OCI-M2 (cell line): Measurements from ENCODE around the gene USP7.

Source experiments
- DNase-seq: peaks from one replicate; lab custom pipeline; 2025; ENCODE audit not compliant: unreplicated experiment; lab: John Stamatoyannopoulos, UW

The USP7 gene

GRCh38 chr16:8903004-8903403 is 60.7 kb downstream of the USP7 start:
- no peak for DNase-seq

DNA sequence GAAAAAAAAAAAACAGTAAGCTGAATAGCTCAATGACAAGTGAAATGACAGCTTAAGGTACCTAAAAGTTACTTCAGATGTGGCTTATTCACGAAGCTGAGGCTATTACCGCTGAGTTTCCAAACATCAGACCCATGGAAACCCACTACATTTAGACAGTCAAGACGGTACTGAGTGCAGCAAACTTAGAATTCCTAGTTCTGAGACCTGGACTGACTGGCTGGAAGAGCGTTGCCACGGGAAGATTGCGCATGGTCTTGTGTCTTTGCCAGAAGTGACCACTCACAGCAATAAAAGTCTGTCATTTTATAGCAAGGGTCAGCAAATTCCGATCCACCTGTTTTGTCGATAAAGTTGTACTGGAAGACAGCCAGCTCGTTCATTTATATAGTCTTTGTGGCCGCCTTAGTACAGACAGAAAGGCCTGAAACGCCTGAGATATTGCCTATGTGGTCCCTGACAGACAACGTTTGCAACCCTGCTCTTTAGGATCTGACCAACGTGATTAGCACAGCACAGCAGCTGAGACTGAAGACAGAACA is 62.3 kb downstream of the USP7 start:
- DNase-seq: no peak

- no peak for DNase-seq
These were observed 63.4 kb downstream of the USP7 start for GRCh38 chr16:8900343-8900742.

- no peak for DNase-seq
These were observed 63.9 kb downstream of the USP7 start for GRCh38 chr16:8899709-8900317.

- DNase-seq: no peak
These were observed 64.9 kb downstream of the USP7 start for GRCh38 chr16:8898660-8899318.

- DNase-seq: no peak
These were observed 68.9 kb downstream of the USP7 start for GRCh38 chr16:8894736-8895334.

GRCh38 chr16:8893976-8894690 is 69.6 kb downstream of the USP7 start:
- DNase-seq: no peak

DNA sequence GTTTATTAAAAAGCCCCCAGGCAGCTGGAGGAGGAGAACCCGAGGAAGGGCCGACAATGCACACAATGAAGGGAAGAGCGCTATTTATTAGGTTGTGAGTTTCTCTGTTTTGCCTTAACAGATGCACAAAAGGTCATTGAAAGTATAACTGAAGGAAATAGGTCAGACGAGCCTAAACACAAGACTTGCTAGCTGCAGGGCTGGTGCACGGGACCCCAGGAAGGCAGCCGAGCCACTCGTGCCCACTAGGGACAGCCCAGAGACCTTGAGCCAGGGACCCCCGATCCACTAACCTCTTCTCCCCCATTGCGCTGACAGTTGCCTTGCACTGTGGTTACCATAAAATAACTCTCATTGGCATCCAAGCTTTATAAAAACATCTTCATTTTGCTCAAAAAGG is 70.3 kb downstream of the USP7 start:
- DNase-seq: no peak

GRCh38 chr16:8892101-8892575 is 71.6 kb downstream of the USP7 start:
- DNase-seq: no peak

DNA sequence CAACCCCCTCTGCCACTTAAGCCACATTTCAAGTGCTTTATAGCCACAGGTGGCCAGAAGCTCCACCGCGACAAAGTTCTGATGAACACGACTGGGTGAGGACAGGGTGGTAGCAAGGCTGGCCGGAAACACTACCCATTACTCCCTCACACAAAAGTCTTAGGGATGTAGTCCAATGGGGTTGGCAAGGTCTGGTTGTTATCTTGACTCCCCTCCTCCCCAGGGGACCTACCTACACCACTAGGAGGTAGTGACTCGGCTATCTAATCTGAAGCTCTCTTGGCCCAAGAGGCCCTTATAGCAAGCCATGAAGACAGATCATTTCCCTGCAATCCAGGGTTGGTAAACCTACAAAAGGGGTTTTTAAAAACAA is 73.2 kb downstream of the USP7 start:
- no peak for DNase-seq

DNA sequence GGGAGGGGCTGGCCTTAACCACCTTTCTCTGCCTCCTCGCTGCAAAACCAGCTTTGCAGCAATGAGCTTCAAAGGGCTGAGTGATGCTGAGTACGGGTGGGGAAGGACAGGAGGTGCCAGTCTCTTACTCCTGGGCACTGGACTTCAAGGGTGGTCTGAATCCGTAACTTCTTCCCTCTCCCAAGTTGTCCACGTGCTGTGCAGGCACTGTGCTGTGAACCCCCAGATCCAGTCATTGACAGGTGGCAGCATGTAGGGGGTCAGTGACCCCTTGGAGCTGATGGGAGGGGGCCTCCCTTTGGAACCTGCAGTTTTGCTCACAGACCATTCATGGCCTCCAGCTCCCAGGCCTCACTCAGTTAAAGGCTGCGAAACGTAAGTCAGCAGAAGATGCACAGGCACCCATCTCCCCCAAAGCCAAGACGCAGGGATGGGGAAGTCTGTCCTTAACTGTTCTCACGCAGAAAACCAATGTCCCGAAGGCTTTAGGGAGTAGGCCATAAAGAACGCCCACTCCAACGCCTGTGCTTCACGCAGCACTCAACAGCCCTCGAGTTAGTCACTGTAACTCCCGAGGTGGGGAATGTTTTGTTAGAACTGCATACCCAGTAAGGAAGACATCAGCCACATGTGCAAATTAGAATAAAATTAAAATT is 73.7 kb downstream of the USP7 start:
- no peak for DNase-seq

DNA sequence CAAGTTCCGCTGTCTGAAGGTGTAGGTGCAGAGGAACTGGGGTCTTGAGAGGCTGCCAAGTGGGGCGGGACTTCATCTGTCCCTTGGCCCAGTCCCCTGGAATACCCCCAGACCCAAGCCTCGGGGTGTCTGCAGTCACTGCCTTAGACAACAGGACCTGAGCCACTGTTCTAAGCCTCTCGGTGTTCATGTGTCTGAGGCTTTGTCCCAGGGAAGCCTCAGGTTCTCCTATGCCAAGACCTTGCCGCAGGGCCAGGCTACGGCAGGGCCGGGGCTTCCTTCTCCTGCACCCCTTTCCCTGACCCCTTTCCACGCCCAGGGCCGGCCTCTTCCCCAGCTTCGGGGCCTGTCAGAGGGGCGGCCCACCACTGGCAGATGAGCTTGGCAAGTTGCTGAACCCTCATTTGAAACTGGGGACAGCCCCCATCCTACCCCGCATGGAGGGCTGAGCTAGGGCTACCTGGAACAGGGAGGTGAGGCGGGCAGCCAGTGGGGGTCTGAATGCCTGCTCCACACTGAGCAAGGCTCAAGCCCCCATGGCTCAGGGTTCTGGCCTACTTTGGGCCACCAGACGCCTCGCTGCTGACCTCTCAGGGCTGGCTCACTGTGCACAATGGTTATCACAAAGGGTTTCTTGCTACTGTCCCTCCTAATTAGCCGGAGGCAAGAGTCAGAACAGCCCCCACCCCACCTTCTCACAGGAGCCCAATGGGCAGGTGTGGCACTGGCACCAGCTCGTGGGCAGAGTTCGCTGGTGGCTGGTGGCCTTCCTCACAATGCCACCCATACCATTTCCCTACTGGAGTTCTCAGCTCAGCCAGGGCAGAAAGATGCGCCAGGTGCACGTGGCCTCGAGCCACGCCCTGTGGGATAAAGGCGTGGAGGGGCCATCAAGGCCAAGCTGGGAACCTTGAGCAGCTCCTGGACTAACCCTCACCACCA is 74.5 kb downstream of the USP7 start:
- DNase-seq: no peak

DNA sequence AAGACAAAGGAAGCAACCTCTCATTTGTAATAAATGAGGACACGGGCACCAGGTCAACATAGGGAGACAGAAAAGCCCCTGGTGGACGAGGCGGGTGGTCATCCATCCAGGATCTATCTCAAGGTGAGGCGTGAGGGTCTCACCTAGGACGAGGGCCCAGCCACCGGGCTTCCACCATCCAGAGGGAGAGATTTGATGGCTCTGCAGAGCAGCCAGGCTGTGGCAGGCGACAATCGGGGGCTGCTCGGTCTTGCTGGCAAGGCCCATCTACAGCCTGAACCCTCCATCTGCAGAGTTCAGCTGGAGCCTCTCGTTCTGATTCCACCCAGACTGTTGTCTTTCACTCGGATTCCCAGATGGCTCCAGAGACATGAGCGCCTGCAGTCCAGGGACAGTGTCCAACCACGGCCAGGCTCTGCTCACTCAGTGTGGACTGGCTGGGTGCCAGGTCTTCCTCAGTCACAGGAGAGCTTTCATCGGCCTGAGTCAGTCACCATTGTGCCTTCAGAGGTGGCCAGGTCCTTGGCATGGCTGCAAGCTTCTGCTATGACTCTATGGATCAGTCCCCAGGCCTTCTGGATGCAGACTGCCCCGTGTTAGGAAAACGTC is 75.7 kb downstream of the USP7 start:
- DNase-seq: no peak

GRCh38 chr16:8887431-8887765 is 76.3 kb downstream of the USP7 start:
- DNase-seq: no peak

- DNase-seq: no peak
These were observed 76.9 kb downstream of the USP7 start for GRCh38 chr16:8886593-8887430.

DNA sequence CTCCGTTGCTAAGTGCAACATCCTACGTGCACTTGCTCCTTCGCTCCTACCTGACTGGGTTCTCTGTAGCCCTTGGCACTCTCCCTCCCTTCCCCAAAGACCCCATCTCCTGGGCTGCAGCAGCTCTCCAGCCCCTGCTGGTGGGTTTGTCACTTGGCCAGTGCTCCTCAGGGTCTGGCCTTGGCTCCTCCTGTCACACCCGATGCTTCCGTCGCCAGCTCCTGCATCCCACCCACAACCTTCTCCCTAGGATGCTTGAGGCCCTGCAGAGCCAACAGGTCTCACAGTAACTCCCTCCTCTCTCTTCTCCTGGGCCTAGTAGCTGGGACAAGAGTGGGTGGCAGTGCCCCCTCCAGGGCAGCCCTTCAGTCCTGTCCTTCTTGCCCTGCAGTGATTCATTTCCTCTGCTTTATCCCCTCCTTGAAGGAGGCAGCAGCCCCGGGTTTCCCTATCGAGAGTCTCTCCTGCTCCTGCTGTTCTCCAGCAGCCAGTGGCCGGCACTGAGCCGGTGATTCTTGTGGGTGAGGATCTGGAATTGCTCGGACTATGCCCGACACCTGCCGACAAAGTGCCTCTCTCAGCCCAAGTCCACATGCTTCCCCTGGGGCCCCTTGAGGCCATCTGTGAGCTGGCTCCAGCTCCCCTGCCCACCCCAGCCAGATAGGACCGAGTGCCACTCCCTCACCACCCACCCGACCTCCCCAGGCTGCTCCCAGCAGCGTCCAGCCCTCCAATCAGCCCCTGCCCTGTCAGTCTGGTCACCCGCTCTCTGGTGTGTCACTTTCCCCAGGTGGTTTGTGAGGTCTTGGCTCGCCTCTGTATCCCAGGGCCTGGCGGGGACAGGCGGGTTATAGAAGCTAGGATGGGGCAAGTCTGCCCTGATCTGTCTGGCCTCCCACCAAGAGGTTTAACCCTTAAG is 77.8 kb downstream of the USP7 start:
- no peak for DNase-seq

DNA sequence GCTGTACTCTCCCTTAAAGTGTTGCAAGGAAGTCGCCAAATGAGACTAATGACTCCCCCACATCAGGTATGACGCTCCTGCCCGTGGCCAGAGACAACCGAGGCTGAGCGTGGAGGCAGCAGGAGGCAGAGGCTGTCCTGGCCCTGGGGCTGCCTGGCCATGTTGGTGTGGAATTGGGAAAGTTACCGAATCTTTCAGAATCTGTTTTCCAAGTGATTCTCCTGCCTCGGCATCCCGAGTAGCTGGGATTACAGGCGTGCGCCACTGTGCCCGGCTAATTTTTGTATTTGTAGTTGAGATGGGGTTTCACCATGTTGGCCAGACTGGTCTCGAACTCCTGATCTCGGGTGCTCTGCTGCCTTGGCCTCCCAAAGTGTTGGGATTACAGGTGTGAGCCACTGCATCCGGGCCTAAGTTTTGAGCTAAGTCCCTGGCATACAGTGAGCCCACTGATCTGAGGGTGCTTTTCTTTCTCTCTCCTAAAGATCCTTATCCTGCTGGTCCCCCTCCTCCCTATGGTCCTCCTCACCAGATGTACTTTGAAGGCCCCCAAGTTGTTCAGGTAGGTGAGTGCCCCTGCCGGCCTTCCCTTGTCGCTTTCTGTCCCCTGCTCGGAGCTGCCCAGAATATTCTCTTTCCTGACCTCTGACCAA is 80.9 kb downstream of the USP7 start:
- DNase-seq: no peak
